WTC11 (cell line): ENCODE measurements around the gene KAZN. TPM values are rescaled to one million over a fixed set of nuclear protein-coding genes. Genes with fewer than 3 reads are reported as not detected.

Experiments
- ATAC-seq: fragments of 200-7000 bp; cut with Tn5 transposase; 2 replicates; pipeline ENCODE4 v1.10.0; 2021; ENCODE audit warnings: mild to moderate bottlenecking, moderate library complexity
- CTCF ChIA-PET: fragments of 300-600 bp; sonication (Branson Sonifier 250); formaldehyde crosslinking; loops from one replicate; lab custom pipeline; 2021; ENCODE audit warnings: antibody characterized with exemption; lab: Charles Lee
- POLR2A ChIA-PET: fragments of 350-600 bp; sonication (Branson Sonifier 250); formaldehyde crosslinking; loops from one replicate; lab custom pipeline; 2021; ENCODE audit warnings: antibody characterized with exemption; lab: Charles Lee
- DNase-seq: peaks from one replicate; pipeline ENCODE4 v3.0.0; 2021; ENCODE audit warnings: low spot score
- H3K27ac Mint-ChIP-seq: 2 replicates; pipeline ENCODE4 v1.8.0; 2021; ENCODE audit warnings: mixed read lengths
- H3K27me3 Mint-ChIP-seq: 2 replicates; pipeline ENCODE4 v1.8.0; 2021; ENCODE audit warnings: low read depth, mild to moderate bottlenecking, moderate library complexity, mixed read lengths
- H3K36me3 Mint-ChIP-seq: 2 replicates; pipeline ENCODE4 v1.8.0; 2021; ENCODE audit warnings: mixed read lengths
- H3K4me1 Mint-ChIP-seq: 2 replicates; pipeline ENCODE4 v1.8.0; 2022; ENCODE audit warnings: mixed read lengths
- H3K4me3 Mint-ChIP-seq: 2 replicates; pipeline ENCODE4 v1.8.0; 2021; ENCODE audit warnings: mild to moderate bottlenecking, moderate library complexity, mixed read lengths
- H3K9me3 Mint-ChIP-seq: 2 replicates; pipeline ENCODE4 v1.8.0; 2021; ENCODE audit warnings: mixed read lengths
- ATF1 ChIP-seq: sonication (generic); formaldehyde crosslinking; IDR thresholded peaks from 2 replicates; pipeline ENCODE4 v1.8.1; 2023; ENCODE audit warnings: mild to moderate bottlenecking, moderate library complexity, missing genetic modification reagents
- CREB1 ChIP-seq: sonication (generic); formaldehyde crosslinking; IDR thresholded peaks from 2 replicates; pipeline ENCODE4 v1.8.0; 2023; ENCODE audit warnings: mild to moderate bottlenecking, missing genetic modification reagents
- E2F4 ChIP-seq: sonication (generic); formaldehyde crosslinking; IDR thresholded peaks from 2 replicates; pipeline ENCODE4 v1.8.1; 2022; ENCODE audit warnings: low read depth, mild to moderate bottlenecking, moderate library complexity, missing genetic modification reagents, borderline replicate concordance
- HMGA2 ChIP-seq: fragments of 250-450 bp; sonication (Bioruptor Pico); IDR thresholded peaks from 2 replicates; pipeline ENCODE4 v1.4.0; 2021; ENCODE audit warnings: mild to moderate bottlenecking, moderate library complexity
- NFATC4 ChIP-seq: fragments of 250-450 bp; sonication (Bioruptor Pico); IDR thresholded peaks from 2 replicates; pipeline ENCODE4 v1.9.0; 2021; ENCODE audit warnings: mild to moderate bottlenecking
- TEAD1 ChIP-seq: sonication (generic); formaldehyde crosslinking; IDR thresholded peaks from 2 replicates; pipeline ENCODE4 v1.8.0; 2022; ENCODE audit warnings: mild to moderate bottlenecking, missing genetic modification reagents
- ZBTB21 ChIP-seq: sonication (generic); formaldehyde crosslinking; IDR thresholded peaks from 2 replicates; pipeline ENCODE4 v1.8.1; 2023; ENCODE audit warnings: mild to moderate bottlenecking, missing genetic modification reagents, borderline replicate concordance
- ZMAT4 ChIP-seq: fragments of 250-450 bp; sonication (Bioruptor Pico); IDR thresholded peaks from 2 replicates; pipeline ENCODE4 v1.9.0; 2021; ENCODE audit warnings: mild to moderate bottlenecking
- ZNF317 ChIP-seq: sonication (generic); formaldehyde crosslinking; IDR thresholded peaks from 2 replicates; pipeline ENCODE4 v1.8.1; 2023; ENCODE audit warnings: low read depth, mild to moderate bottlenecking, moderate library complexity, missing genetic modification reagents, borderline replicate concordance
- ZNF532 ChIP-seq: fragments of 250-450 bp; sonication (Bioruptor Pico); IDR thresholded peaks from 2 replicates; pipeline ENCODE4 v1.9.0; 2021; ENCODE audit warnings: mild to moderate bottlenecking, borderline replicate concordance
- ZNF671 ChIP-seq: fragments of 250-450 bp; sonication (Bioruptor Pico); IDR thresholded peaks from 2 replicates; pipeline ENCODE4 v1.8.0; 2021; ENCODE audit warnings: mild to moderate bottlenecking
- total RNA-seq: library from RNA; stranded (reverse); gene quantifications from 3 replicates; pipeline ENCODE4 v1.2.3, GENCODE V29; 2021
- TF ChIP-seq, protein P1 (sequence below): fragments of 250-450 bp; sonication (Bioruptor Pico); IDR thresholded peaks from 2 replicates; pipeline ENCODE4 v2.1.2; 2022; ENCODE audit warnings: mild to moderate bottlenecking, moderate library complexity
- TF ChIP-seq, protein P2 (sequence below): fragments of 250-450 bp; sonication (Bioruptor Pico); IDR thresholded peaks from 2 replicates; pipeline ENCODE4 v1.8.0; 2021; ENCODE audit warnings: mild to moderate bottlenecking
- TF ChIP-seq, protein P3 (sequence below): sonication (generic); formaldehyde crosslinking; IDR thresholded peaks from 2 replicates; pipeline ENCODE4 v1.8.1; 2022; ENCODE audit warnings: low read depth, missing genetic modification reagents, borderline replicate concordance
- TF ChIP-seq, protein P4 (sequence below): sonication (generic); formaldehyde crosslinking; IDR thresholded peaks from 2 replicates; pipeline ENCODE4 v1.8.0; 2022; ENCODE audit warnings: missing genetic modification reagents
- TF ChIP-seq, protein P5 (sequence below): sonication (generic); formaldehyde crosslinking; IDR thresholded peaks from 2 replicates; pipeline ENCODE4 v1.8.0; 2023; ENCODE audit warnings: missing genetic modification reagents

Gene KAZN
- total RNA-seq, 1 experiment from 2014 or later = 19.9 TPM

- ChIA-PET CTCF (interaction anchor here (1.1 to 1.9 kb wide), 2 partner anchors 172 to 439 kb away, joined by 4 to 5 read pairs; no protein-coding TSS in a partner anchor), POLR2A (no interaction called here)
- no peak for ATAC-seq
- Mint-ChIP-seq H3K4me1 (peaks cover 27% of the 10 kb centered on the region), H3K27me3 (no peaks in the 10 kb centered on the region), H3K36me3 (peaks cover 4% of the 10 kb centered on the region; the same call in 1 of the 2 replicates), H3K4me3 (no peak overlapping the region), H3K27ac (no peak overlapping the region), H3K9me3 (no peaks in the 10 kb centered on the region; the same call in 1 of the 2 replicates)
- no peak for TF ChIP-seq E2F4 (CRISPR knock-in tag)
- TF ChIP-seq ZBTB21 (CRISPR knock-in tag) = no peak
- TF ChIP-seq ZMAT4 (CRISPR knock-in tag) = no peak
- TF ChIP-seq, protein P1, sequence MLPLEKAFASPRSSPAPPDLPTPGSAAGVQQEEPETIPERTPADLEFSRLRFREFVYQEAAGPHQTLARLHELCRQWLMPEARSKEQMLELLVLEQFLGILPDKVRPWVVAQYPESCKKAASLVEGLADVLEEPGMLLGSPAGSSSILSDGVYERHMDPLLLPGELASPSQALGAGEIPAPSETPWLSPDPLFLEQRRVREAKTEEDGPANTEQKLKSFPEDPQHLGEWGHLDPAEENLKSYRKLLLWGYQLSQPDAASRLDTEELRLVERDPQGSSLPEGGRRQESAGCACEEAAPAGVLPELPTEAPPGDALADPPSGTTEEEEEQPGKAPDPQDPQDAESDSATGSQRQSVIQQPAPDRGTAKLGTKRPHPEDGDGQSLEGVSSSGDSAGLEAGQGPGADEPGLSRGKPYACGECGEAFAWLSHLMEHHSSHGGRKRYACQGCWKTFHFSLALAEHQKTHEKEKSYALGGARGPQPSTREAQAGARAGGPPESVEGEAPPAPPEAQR (CRISPR knock-in tag) = no peak
- TF ChIP-seq CREB1 (CRISPR knock-in tag) = no peak
- no peak for TF ChIP-seq ZNF671
- TF ChIP-seq, protein P2, sequence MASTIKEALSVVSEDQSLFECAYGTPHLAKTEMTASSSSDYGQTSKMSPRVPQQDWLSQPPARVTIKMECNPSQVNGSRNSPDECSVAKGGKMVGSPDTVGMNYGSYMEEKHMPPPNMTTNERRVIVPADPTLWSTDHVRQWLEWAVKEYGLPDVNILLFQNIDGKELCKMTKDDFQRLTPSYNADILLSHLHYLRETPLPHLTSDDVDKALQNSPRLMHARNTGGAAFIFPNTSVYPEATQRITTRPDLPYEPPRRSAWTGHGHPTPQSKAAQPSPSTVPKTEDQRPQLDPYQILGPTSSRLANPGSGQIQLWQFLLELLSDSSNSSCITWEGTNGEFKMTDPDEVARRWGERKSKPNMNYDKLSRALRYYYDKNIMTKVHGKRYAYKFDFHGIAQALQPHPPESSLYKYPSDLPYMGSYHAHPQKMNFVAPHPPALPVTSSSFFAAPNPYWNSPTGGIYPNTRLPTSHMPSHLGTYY (CRISPR knock-in tag) = no peak
- no peak for TF ChIP-seq ATF1
- no peak for DNase-seq
Observed at GRCh38 chr1:14607295-14607694, 8.8 kb downstream of the KAZN start.

DNA sequence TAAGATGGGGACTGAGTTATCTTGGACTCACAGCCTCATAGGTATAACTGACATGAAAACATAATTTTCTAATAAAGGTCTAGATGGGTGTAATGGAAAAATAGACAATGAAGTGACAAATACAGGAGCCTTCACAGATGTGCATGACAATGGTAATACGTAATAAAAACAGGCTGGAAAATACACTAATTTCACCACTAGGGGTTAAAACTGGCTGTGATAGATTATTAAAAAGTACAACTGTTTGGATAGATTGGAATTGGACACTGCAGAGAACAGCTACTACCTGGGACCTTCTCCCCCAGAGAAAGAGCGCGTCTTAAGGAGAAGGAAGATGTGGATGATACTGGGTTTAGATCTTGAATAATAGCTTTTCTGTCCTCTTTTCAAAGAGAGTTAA, 9.8 kb downstream of the KAZN start:
- DNase-seq = no peak
- no peak for TF ChIP-seq ZNF317 (CRISPR knock-in tag)
- no peak for TF ChIP-seq NFATC4 (CRISPR knock-in tag)
- TF ChIP-seq, protein P3, sequence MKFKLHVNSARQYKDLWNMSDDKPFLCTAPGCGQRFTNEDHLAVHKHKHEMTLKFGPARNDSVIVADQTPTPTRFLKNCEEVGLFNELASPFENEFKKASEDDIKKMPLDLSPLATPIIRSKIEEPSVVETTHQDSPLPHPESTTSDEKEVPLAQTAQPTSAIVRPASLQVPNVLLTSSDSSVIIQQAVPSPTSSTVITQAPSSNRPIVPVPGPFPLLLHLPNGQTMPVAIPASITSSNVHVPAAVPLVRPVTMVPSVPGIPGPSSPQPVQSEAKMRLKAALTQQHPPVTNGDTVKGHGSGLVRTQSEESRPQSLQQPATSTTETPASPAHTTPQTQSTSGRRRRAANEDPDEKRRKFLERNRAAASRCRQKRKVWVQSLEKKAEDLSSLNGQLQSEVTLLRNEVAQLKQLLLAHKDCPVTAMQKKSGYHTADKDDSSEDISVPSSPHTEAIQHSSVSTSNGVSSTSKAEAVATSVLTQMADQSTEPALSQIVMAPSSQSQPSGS = no peak
- TF ChIP-seq, protein P2 (CRISPR knock-in tag) = no peak
- no peak for TF ChIP-seq ZNF532 (CRISPR knock-in tag)
- TF ChIP-seq, protein P4, sequence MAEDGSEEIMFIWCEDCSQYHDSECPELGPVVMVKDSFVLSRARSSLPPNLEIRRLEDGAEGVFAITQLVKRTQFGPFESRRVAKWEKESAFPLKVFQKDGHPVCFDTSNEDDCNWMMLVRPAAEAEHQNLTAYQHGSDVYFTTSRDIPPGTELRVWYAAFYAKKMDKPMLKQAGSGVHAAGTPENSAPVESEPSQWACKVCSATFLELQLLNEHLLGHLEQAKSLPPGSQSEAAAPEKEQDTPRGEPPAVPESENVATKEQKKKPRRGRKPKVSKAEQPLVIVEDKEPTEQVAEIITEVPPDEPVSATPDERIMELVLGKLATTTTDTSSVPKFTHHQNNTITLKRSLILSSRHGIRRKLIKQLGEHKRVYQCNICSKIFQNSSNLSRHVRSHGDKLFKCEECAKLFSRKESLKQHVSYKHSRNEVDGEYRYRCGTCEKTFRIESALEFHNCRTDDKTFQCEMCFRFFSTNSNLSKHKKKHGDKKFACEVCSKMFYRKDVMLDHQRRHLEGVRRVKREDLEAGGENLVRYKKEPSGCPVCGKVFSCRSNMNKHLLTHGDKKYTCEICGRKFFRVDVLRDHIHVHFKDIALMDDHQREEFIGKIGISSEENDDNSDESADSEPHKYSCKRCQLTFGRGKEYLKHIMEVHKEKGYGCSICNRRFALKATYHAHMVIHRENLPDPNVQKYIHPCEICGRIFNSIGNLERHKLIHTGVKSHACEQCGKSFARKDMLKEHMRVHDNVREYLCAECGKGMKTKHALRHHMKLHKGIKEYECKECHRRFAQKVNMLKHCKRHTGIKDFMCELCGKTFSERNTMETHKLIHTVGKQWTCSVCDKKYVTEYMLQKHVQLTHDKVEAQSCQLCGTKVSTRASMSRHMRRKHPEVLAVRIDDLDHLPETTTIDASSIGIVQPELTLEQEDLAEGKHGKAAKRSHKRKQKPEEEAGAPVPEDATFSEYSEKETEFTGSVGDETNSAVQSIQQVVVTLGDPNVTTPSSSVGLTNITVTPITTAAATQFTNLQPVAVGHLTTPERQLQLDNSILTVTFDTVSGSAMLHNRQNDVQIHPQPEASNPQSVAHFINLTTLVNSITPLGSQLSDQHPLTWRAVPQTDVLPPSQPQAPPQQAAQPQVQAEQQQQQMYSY (CRISPR knock-in tag) = no peak
- no peak for TF ChIP-seq HMGA2 (CRISPR knock-in tag)
- TF ChIP-seq, protein P5, sequence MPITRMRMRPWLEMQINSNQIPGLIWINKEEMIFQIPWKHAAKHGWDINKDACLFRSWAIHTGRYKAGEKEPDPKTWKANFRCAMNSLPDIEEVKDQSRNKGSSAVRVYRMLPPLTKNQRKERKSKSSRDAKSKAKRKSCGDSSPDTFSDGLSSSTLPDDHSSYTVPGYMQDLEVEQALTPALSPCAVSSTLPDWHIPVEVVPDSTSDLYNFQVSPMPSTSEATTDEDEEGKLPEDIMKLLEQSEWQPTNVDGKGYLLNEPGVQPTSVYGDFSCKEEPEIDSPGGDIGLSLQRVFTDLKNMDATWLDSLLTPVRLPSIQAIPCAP (CRISPR knock-in tag) = no peak
- TF ChIP-seq TEAD1 (CRISPR knock-in tag) = no peak
- peaks cover 17% of the 10 kb centered on the region for H3K4me1 Mint-ChIP-seq
- no peak for ATAC-seq
- H3K4me3 Mint-ChIP-seq = no peak overlapping the region
- no peaks in the 10 kb centered on the region; the same call in 1 of the 2 replicates for H3K9me3 Mint-ChIP-seq
- POLR2A ChIA-PET = no interaction called here
- CTCF ChIA-PET = interaction anchor here (0.7 to 1.9 kb wide), 2 partner anchors 26 to 438 kb away, joined by 3 to 5 read pairs; no protein-coding TSS in a partner anchor
- no peaks in the 10 kb centered on the region for H3K27me3 Mint-ChIP-seq
- H3K36me3 Mint-ChIP-seq = peaks cover 4% of the 10 kb centered on the region; the same call in 1 of the 2 replicates
- H3K27ac Mint-ChIP-seq = no peak overlapping the region
